Superior temporal gyrus (tissue), 1 donor: ENCODE data around the gene RELL2.
A peak's percentile ranks its signal among the peaks of the same experiment; 100 is the strongest.

Experiments
- DNase-seq: peaks from one replicate; pipeline ENCODE4 v3.0.0-alpha.2; 2016; ENCODE audit errors: extremely low spot score

Gene RELL2

GRCh38 chr5:141618804-141619554, 17.8 kb upstream of the RELL2 start, which contains the start of gene DIAPH1:
TSS of gene DIAPH1 (minus strand) at chr5:141619000. CDS start at chr5:141618914, 86 bp downstream.
- DNase-seq: peak; percentile 82

DNA sequence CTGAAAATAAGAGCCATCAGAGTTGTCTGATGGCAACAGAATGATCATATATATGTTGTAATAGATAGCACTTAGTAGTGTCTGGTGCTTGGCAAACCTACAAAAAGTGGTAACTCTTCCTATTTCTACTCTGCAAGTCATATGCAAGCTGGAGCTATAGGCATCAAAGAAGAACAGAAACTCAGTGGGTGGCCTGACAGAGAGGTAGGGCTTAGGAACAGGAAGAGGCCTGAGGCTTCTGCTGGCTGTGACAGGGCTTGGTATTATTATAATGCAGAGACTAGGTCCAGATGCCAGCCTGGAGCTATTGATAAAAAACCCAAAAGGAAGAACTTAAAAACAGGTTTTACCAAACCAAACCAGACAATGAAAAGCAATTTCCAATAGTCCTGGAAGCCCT, 13.6 kb upstream of the RELL2 start:
- peak; percentile 20 for DNase-seq

GRCh38 chr5:141623611-141624010, 13.2 kb upstream of the RELL2 start:
- no peak for DNase-seq

- no peak for DNase-seq
These were observed 8.5 kb upstream of the RELL2 start for GRCh38 chr5:141628175-141628788.

GRCh38 chr5:141630570-141631140, 6.1 kb upstream of the RELL2 start:
- DNase-seq: no peak

DNA sequence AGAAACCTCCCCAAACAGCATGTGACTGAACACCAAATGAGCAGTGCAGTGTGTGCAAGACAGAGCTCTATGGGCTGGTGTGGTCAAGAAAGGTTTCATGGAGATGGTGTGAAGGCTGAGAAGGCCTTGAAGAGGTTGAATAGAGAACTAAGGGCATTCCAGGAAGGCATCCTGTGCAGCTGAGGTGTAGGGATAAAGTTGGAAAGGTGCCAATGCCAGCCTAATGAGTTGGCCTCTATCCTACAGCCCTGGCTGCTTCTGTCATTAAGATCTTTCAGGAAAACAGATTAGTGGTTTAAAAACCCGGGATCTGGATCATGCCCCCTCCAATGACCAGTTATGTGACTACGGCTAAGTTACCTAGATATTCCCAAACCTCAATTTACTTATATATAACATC, 4.1 kb upstream of the RELL2 start:
- DNase-seq: no peak

GRCh38 chr5:141633871-141634561, 2.8 kb upstream of the RELL2 start:
- DNase-seq: no peak

DNA sequence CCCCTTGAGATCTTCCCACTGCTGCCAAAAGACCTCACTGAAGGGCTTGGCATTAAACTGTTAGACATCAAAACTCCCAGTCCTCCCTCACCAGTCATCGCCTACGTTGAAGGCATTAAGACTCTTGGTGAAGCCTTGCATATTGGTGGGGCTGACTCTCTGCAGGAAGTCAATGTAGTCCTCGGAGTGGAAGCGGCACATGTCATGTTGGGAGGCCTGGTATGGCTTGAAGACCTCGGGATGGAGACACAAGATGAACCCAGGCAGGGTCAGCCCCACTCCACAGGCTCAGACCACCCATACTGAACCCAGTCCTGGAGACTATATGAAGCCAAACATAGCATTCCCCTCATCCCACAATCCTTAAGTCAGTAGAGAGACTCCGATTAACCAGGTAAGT, 2.1 kb upstream of the RELL2 start:
- DNase-seq: no peak

GRCh38 chr5:141635646-141636045, 1.2 kb upstream of the RELL2 start:
- no peak for DNase-seq

DNA sequence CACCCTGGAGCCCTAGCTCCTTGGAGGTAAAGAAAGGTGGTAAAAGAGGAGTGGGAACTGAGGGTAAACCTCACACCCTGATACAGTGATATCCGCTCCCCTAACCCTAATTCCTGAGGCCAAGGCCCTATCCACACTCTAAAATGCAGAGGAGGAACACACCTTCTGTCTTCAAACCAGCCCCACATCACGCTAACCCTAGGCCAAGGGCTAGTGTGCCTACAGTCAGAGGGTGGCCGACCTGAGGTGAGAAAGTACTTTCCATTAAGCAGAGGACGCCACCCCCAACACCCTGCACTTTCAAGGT, 738 bp upstream of the RELL2 start:
- DNase-seq: no peak

DNA sequence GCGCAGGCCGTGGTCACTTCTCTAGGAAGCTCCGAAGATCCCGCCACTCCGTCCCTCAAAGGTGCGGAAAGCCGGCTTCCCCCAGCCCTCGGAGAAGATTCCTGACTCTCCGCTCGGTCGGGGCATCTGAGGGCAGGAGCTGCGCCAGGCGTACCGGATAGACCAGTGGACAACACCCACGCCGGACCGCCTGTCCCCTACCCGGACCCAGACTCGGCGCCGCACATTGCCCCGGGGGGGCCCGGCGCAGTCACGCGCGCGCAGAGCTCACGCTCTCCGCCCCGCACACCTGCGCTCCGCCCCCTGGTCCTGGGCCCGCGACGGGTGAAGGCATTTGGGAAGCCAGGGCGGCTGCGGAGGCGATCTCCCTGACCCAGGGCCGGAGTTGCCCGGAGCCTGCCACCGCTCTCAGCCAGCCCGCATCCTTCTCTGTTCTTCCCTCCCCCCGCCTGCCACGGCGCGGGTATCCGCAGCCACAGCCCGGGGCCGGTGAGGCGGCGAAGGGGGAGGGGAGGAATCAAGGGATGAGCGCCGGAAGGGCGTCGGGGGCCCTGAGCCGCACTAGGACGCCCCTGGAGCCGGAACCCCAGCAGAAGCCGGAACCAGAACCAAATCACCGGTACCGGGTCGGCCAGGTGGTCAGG, 448 bp downstream of the RELL2 start:
- no peak for DNase-seq

GRCh38 chr5:141637767-141638419, 1.1 kb downstream of the RELL2 start:
- no peak for DNase-seq

GRCh38 chr5:141638771-141639170, 2.0 kb downstream of the RELL2 start:
- no peak for DNase-seq

DNA sequence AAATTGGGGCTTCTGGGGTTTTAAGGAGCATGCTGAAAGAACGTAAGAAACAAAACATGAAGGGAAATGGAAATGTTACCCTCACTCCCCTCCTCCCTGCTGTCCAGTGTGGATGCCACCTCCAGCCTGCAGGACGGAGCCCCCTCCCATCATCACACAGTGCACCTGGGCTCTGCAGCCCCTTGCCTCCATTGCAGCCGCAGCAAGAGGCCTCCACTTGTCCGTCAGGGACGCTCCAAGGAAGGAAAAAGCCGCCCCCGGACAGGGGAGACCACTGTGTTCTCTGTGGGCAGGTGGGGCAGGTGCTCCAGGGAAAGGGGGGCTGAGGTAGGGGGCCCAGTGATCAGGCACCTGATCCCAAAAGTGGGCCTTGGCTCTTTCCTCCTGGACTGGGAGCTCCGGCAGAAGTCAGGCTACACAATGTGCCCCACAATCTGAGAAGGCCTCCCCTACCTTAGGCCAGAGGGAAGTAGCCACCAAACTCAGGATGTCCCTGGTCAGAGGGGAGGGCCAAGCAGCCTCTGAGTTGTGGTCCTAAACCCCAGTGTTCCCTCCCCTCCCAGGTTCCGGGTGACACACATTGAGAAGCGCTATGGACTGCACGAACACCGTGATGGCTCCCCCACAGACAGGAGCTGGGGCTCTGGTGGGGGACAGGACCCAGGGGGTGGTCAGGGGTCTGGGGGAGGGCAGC, 2.7 kb downstream of the RELL2 start:
- no peak for DNase-seq

DNA sequence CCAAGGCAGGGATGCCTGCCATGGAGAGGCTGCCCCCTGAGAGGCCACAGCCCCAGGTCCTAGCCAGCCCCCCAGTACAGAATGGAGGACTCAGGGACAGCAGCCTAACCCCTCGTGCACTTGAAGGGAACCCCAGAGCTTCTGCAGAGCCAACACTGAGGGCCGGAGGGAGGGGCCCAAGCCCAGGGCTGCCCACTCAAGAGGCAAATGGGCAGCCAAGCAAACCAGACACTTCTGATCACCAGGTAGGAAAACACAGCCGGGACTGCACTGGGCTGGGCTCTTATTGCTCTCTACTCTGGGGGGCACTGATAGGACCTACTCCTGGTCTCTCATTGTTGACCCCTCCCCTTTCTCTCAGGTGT, 3.2 kb downstream of the RELL2 start:
- no peak for DNase-seq

- DNase-seq: no peak
These were observed 3.9 kb downstream of the RELL2 start for GRCh38 chr5:141640698-141641097.

- no peak for DNase-seq
These were observed 5.0 kb downstream of the RELL2 start for GRCh38 chr5:141641634-141642267.

DNA sequence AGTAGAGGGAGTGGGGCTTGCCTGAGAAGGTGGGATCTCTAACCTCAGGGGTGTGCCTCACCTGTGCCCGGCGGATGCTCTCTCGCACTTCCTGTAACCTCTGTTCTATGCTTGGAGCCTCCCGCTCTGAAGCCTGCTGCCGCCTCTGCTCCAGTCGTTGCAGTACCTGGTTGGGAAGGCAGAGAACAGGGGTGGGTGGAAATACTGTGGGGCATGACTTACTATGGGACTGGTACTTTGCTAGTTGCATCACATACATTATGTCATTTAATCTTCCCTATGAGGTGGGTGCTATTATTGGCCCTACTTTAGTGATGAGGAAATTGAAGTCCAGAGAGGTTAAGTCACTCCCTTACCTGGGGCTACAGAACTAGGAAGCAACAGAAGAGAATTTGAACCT, 9.2 kb downstream of the RELL2 start:
- DNase-seq: no peak

DNA sequence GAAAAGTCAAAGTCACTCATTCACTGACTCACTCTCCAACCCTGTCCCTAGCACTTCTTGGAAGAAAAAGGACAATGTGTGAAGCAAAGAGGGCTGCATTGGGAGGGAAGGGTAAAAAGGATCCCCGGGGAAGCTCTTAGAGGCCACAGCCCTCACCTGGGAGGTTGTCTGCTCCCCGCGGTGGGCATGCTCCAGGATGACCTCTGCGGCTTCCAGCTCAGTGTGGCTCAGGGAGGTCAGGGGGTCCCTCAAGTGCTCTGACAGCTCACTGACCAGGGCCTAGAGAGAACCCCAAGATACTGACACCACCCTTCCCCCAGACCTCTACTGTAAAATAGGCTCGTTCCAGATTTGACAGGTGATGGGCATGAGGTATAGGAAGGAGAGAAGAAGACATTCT, 10.4 kb downstream of the RELL2 start:
- DNase-seq: no peak

GRCh38 chr5:141647851-141648250, 11.1 kb downstream of the RELL2 start:
- no peak for DNase-seq
